HepG2 (cell line): ENCODE measurements around the gene MTOR. TPM values are rescaled to one million over a fixed set of nuclear protein-coding genes. Genes with fewer than 3 reads are reported as not detected.
A peak's percentile ranks its signal among the peaks of the same experiment; 100 is the strongest.

Experiments
- HDAC6 ChIP-seq: fragments of 200-600 bp; sonication (generic); IDR thresholded peaks from 2 replicates; pipeline ENCODE4 v1.7.0; 2017; ENCODE audit warnings: mild to moderate bottlenecking, antibody characterized with exemption, low read length, low read depth
- LBX2 ChIP-seq: sonication (generic); formaldehyde crosslinking; IDR thresholded peaks from 2 replicates; pipeline ENCODE4 v1.5.0; 2020; ENCODE audit warnings: missing genetic modification reagents, mild to moderate bottlenecking, borderline replicate concordance
- MTF1 ChIP-seq: sonication (generic); formaldehyde crosslinking; IDR thresholded peaks from 2 replicates; pipeline ENCODE4 v1.5.0; 2020; ENCODE audit warnings: missing genetic modification reagents
- NR2F6 ChIP-seq, 2 experiments: IDR thresholded peaks; 2 replicates each; pipeline ENCODE4 v1.6.1; 2016; ENCODE audit warnings: antibody characterized with exemption in 1 of 2, mild to moderate bottlenecking in 1 of 2
- SETDB1 ChIP-seq: sonication (generic); formaldehyde crosslinking; IDR thresholded peaks from 2 replicates; pipeline ENCODE4 v1.5.1; 2020; ENCODE audit warnings: missing genetic modification reagents, mild to moderate bottlenecking, borderline replicate concordance
- STAT5B ChIP-seq: sonication (generic); formaldehyde crosslinking; IDR thresholded peaks from 2 replicates; pipeline ENCODE4 v1.4.0; 2020; ENCODE audit warnings: missing genetic modification reagents
- TBP ChIP-seq: sonication (generic); formaldehyde crosslinking; IDR thresholded peaks from 2 replicates; pipeline ENCODE4 v1.5.0; 2020; ENCODE audit warnings: missing genetic modification reagents
- U2AF2 ChIP-seq: fragments of 200-400 bp; formaldehyde crosslinking; IDR thresholded peaks from 2 replicates; pipeline ENCODE4 v1.6.1; 2017; ENCODE audit warnings: low read depth, mild to moderate bottlenecking, low read length
- ZNF234 ChIP-seq: sonication (generic); formaldehyde crosslinking; conservative IDR thresholded peaks from 2 replicates; pipeline ENCODE4 v1.5.1; 2020; ENCODE audit warnings: mild to moderate bottlenecking, missing genetic modification reagents
- polyA plus RNA-seq, 8 experiments: library from polyadenylated mRNA; depleted of rRNA in 3 of 8; stranded (reverse) in 7 of 8; unstranded in 1 of 8; fragments of >200 nt; fragmentation: Illumina TruSeq in 4 of 8; extraction: Trizol in 4 of 8; gene quantifications; 2 replicates each; pipeline versions ENCODE4 v1.2.1 to v1.2.3, GENCODE V29; 2011 to 2016; ENCODE audit warnings: low read depth in 4 of 8, missing spikeins in 1 of 8, mixed read lengths in 1 of 8; ENCODE audit not compliant: insufficient read depth in 1 of 8
- total RNA-seq, 5 experiments: library from RNA; depleted of rRNA; stranded (reverse); fragments of >200 nt; fragmentation: Illumina TruSeq; extraction: Trizol; gene quantifications; 2 replicates each; pipeline ENCODE4 v1.2.3, GENCODE V29; 2016; ENCODE audit warnings: low read depth in 1 of 5
- TF ChIP-seq, protein P1 (sequence below): sonication (generic); formaldehyde crosslinking; IDR thresholded peaks from 2 replicates; pipeline ENCODE4 v1.4.0; 2020; ENCODE audit warnings: missing genetic modification reagents, borderline replicate concordance
- TF ChIP-seq, protein P2 (sequence below): sonication (generic); formaldehyde crosslinking; IDR thresholded peaks from 2 replicates; pipeline ENCODE4 v1.4.0; 2020; ENCODE audit warnings: mild to moderate bottlenecking, missing genetic modification reagents
- TF ChIP-seq, protein P3 (sequence below): sonication (generic); formaldehyde crosslinking; IDR thresholded peaks from 2 replicates; pipeline ENCODE4 v1.4.0; 2020; ENCODE audit warnings: missing genetic modification reagents
- TF ChIP-seq, protein P4 (sequence below): sonication (generic); formaldehyde crosslinking; IDR thresholded peaks from 2 replicates; pipeline ENCODE4 v1.4.0; 2020; ENCODE audit warnings: mild to moderate bottlenecking, missing genetic modification reagents, borderline replicate concordance

Gene MTOR
- total and polyA plus RNA-seq, 2 of the 13 experiments (the other 11 are each of a cell fraction or from before 2014, with no cell fraction given) = 24.6 to 34.6 TPM

GRCh38 chr1:11099310-11100148 lies 162.8 kb downstream of the MTOR start, which contains the start of gene EXOSC10 (continued):
- TF ChIP-seq, protein P1, sequence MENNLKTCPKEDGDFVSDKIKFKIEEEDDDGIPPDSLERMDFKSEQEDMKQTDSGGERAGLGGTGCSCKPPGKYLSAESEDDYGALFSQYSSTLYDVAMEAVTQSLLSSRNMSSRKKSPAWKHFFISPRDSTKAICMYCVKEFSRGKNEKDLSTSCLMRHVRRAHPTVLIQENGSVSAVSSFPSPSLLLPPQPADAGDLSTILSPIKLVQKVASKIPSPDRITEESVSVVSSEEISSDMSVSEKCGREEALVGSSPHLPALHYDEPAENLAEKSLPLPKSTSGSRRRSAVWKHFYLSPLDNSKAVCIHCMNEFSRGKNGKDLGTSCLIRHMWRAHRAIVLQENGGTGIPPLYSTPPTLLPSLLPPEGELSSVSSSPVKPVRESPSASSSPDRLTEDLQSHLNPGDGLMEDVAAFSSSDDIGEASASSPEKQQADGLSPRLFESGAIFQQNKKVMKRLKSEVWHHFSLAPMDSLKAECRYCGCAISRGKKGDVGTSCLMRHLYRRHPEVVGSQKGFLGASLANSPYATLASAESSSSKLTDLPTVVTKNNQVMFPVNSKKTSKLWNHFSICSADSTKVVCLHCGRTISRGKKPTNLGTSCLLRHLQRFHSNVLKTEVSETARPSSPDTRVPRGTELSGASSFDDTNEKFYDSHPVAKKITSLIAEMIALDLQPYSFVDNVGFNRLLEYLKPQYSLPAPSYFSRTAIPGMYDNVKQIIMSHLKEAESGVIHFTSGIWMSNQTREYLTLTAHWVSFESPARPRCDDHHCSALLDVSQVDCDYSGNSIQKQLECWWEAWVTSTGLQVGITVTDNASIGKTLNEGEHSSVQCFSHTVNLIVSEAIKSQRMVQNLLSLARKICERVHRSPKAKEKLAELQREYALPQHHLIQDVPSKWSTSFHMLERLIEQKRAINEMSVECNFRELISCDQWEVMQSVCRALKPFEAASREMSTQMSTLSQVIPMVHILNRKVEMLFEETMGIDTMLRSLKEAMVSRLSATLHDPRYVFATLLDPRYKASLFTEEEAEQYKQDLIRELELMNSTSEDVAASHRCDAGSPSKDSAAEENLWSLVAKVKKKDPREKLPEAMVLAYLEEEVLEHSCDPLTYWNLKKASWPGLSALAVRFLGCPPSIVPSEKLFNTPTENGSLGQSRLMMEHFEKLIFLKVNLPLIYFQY = 0 out of 2 replicates have a peak, but pooled peaks have one; percentile 34
- no peak for TF ChIP-seq ZNF234 (CRISPR knock-in tag)
- no peak for TF ChIP-seq LBX2 (CRISPR knock-in tag)
- no peak for TF ChIP-seq STAT5B (CRISPR knock-in tag)
- TF ChIP-seq SETDB1 = no peak
- peak; percentile 51; the same call in 1 of the 2 replicates for TF ChIP-seq MTF1 (CRISPR knock-in tag)
- TF ChIP-seq U2AF2 = no peak
- TF ChIP-seq NR2F6 (IDR thresholded peaks at IDR 0.05) = no peak
- TF ChIP-seq NR2F6 (CRISPR knock-in tag; IDR thresholded peaks at IDR 0.05) = no peak; the same call in 1 of the 2 replicates
- TF ChIP-seq, protein P2, sequence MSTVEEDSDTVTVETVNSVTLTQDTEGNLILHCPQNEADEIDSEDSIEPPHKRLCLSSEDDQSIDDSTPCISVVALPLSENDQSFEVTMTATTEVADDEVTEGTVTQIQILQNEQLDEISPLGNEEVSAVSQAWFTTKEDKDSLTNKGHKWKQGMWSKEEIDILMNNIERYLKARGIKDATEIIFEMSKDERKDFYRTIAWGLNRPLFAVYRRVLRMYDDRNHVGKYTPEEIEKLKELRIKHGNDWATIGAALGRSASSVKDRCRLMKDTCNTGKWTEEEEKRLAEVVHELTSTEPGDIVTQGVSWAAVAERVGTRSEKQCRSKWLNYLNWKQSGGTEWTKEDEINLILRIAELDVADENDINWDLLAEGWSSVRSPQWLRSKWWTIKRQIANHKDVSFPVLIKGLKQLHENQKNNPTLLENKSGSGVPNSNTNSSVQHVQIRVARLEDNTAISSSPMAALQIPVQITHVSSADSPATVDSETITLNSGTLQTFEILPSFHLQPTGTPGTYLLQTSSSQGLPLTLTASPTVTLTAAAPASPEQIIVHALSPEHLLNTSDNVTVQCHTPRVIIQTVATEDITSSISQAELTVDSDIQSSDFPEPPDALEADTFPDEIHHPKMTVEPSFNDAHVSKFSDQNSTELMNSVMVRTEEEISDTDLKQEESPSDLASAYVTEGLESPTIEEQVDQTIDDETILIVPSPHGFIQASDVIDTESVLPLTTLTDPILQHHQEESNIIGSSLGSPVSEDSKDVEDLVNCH (CRISPR knock-in tag) = no peak
- TF ChIP-seq, protein P3, sequence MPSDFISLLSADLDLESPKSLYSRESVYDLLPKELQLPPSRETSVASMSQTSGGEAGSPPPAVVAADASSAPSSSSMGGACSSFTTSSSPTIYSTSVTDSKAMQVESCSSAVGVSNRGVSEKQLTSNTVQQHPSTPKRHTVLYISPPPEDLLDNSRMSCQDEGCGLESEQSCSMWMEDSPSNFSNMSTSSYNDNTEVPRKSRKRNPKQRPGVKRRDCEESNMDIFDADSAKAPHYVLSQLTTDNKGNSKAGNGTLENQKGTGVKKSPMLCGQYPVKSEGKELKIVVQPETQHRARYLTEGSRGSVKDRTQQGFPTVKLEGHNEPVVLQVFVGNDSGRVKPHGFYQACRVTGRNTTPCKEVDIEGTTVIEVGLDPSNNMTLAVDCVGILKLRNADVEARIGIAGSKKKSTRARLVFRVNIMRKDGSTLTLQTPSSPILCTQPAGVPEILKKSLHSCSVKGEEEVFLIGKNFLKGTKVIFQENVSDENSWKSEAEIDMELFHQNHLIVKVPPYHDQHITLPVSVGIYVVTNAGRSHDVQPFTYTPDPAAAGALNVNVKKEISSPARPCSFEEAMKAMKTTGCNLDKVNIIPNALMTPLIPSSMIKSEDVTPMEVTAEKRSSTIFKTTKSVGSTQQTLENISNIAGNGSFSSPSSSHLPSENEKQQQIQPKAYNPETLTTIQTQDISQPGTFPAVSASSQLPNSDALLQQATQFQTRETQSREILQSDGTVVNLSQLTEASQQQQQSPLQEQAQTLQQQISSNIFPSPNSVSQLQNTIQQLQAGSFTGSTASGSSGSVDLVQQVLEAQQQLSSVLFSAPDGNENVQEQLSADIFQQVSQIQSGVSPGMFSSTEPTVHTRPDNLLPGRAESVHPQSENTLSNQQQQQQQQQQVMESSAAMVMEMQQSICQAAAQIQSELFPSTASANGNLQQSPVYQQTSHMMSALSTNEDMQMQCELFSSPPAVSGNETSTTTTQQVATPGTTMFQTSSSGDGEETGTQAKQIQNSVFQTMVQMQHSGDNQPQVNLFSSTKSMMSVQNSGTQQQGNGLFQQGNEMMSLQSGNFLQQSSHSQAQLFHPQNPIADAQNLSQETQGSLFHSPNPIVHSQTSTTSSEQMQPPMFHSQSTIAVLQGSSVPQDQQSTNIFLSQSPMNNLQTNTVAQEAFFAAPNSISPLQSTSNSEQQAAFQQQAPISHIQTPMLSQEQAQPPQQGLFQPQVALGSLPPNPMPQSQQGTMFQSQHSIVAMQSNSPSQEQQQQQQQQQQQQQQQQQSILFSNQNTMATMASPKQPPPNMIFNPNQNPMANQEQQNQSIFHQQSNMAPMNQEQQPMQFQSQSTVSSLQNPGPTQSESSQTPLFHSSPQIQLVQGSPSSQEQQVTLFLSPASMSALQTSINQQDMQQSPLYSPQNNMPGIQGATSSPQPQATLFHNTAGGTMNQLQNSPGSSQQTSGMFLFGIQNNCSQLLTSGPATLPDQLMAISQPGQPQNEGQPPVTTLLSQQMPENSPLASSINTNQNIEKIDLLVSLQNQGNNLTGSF (CRISPR knock-in tag) = 0 out of 2 replicates have a peak, but pooled peaks have one; percentile 33
- no peak for TF ChIP-seq HDAC6
- TF ChIP-seq, protein P4, sequence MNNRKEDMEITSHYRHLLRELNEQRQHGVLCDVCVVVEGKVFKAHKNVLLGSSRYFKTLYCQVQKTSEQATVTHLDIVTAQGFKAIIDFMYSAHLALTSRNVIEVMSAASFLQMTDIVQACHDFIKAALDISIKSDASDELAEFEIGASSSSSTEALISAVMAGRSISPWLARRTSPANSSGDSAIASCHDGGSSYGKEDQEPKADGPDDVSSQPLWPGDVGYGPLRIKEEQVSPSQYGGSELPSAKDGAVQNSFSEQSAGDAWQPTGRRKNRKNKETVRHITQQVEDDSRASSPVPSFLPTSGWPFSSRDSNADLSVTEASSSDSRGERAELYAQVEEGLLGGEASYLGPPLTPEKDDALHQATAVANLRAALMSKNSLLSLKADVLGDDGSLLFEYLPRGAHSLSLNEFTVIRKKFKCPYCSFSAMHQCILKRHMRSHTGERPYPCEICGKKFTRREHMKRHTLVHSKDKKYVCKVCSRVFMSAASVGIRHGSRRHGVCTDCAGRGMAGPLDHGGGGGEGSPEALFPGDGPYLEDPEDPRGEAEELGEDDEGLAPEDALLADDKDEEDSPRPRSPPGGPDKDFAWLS = no peak
- TF ChIP-seq TBP (CRISPR knock-in tag) = no peak
